Stimulated activated CD4-positive, alpha-beta T cell treated with anti-CD3 and anti-CD28 coated beads, Interleukin-1b, Interleukin-23, amount 100 ng/mL, for 24 hours (primary cell): ENCODE measurements around the gene TMEM163.
"Not testable (repeated sequence)": the region's sequence is repeated elsewhere in the genome, so short reads cannot be mapped to it uniquely, and the experiment has no call there.

Experiments
- DNase-seq, 4 experiments: peaks; one replicate each; pipeline ENCODE4 v3.0.0-alpha.2; 2020; ENCODE audit warnings: low read depth in 4 of 4, low spot score in 1 of 4

Gene TMEM163

DNA sequence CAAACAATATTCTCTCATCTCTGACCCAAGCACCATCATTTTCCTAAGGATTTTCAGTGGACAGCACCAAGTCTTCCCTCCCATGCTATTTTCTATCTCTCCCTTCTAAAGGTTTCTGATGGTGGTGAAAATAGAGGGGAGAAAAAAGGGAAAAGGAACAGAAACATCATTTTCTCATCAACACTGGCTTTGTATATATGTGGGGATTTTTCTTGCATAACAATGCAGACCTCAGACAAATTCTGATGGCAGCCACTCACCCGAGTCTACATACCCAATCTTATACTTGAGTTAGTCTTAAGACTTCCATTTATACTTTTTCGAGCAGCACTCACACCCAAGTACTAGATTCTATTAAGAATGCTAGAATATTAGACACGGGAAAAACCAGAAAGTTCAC lies 95.8 kb downstream of the TMEM163 start:
- no peak for DNase-seq

DNA sequence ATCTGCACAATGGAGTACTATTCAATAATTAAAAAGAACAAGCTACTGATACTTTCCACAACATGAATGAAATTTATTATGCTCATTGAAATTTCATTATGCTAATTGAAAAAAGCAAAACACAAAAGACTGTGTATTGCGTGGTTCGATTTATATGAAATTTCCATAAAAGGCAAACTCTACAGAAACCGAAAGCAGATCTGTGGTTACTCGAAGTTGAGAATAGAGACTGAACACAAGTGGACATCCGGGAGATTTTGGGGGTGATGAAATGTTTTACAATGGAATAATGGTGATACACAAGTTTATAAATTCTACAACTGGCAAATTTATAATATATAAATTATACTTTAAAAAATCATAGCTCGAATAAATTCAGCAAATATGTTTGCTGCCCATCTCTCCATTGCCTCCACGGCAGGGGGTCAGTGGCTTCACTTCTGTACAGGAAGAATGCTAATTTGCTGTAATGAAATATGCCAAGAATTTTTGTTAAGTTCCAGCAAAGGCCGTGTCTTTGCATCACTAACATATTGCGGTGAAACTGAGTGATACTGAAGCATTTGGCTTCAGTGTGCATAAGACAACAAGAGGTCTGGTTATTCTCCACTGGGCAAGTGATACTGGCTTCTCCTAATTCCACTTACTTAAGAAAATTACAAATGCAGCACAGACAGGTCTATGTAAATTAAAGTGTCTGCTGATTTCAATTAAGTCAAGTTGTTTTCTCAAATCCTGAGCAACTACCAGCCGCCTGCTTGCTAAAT lies 96.7 kb downstream of the TMEM163 start:
- DNase-seq, result no peak

DNA sequence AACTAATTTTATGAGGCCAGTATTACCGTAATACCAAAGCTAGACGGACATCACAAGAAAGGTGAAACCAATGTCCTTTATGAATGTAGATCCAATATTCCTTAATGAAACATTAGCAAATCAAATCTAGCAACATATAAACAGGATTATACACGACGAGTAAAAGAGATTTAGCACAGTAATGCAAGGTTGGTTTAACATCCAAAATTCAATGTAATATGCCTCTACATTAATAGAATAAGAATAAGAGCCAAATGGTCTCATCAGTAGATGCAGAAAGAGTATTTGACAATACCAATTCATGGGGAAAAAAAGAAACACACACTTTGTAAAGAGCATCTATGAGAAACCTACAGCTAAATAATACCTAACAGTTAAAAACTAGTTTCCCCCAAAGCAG lies 99.5 kb downstream of the TMEM163 start:
- no peak for DNase-seq

DNA sequence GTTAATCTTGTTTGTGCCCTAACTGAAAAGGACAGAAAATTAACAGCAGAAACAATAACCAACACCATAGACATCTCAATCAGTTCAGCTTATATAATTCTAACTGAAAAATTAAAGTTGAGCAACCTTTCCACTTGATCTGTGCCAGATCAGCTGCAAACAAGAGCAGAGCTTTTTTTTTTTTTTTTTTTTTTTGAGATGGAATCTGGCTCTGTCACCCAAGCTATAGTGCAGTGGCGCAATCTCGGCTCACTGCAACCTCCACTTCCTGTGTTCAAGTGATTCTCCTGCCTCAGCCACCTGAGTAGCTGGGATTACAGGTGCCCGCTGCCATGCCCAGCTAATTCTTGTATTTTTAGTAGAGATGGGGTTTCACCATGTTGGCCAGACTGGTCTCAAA lies 103.3 kb downstream of the TMEM163 start:
- not testable (repeated sequence) for DNase-seq

DNA sequence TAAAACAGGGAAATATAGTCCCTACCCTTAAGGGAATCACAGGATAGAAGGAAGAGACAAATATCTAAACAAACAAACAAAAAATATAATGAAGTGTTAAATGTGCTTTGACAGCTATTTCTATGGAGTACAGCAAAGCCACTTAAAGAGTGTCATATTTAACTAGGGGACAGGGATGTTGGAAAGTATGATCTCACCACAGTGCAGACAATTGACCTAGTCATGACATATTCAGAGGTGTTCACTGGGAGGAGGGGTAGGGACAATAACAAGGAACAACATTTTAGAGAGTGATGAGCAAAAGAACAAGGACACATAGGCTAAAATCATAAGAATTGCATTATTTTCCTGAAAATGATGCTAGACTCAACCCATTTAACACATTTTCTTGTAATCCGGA lies 107.5 kb downstream of the TMEM163 start:
- DNase-seq, result no peak

DNA sequence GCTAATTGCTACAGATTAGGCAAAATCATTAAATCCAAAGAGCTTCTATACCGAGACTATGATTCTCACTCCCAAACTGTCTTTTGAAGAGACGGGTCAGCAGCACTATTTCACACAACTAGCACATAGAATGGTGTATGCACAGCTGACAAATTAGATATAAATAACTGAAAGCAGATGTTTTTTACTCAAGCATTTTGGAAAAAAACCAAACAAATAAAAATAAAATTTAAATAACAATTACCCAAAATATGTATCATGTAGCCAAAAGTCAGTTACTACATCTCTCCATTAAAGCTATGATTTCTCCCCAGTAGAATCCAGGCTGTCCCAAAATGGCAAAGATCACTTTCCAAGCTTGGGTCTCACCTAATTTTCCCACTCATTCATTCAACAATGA lies 107.9 kb downstream of the TMEM163 start:
- no peak for DNase-seq

DNA sequence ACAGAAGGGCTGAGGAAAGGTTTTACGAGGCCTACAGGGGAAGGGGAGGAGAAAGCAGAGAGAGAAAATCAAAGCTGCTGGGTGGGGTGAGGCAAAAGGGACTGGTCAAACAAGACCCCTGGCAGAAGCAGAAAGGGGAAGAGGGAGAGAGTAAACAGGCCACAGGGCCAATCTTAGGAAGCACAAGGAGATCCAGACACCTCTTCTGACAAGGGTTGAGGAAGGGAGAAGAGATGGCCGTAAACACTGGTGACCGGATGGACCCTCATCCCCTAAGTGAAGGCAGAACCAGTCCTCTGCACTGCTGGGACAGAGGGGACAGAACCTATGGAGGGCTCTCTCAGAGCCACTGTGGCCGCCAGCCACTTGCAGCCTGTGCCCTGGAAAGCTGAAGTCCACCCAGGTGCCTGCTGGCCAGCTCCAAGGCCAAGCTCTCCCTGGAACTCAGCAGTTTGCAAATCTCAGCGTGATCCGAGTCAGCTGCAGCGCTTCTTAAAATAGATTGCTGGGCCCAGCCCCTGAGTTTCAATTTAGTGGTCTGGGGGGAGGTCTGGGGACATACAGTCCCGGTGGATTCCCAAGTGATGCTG lies 108.8 kb downstream of the TMEM163 start:
- no peak for DNase-seq

DNA sequence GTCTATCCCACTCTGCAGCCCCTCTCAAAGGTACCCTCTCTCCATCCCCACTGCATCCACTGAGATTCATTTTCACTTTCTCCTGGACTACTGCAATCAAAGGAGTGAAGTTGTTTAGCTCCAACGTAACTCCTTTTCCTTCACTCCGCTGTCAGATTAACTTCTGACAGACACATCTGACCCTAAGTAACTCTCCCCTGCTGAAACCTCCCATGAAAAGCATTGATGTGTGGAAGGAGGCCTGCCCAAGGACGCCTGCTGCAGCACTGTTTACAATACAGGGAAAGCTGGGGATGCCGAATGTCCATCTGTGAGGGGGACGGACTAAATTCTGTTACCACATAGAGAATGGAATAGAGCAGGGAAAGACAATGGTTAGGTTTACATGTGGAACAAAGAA lies 114.8 kb downstream of the TMEM163 start:
- DNase-seq, result no peak

DNA sequence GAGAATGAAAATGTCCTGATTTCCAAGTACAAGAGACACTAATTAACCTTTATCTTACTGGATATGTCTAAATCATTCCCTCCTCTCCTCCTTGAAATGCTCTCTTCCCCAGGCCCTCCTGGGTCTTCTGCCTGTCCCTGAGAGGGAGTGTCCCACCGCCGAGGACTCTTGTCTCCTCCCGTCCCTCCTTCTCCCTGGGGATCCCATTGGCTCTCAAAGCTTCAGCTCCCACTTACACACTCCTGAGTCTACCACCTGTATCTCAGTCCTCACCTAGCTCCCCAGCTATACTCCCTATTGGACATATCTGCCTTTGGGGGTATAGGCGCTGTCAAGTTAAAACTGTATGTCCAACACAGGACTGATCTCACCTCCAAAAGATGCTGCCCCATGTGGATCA lies 116.1 kb downstream of the TMEM163 start:
- no peak for DNase-seq

DNA sequence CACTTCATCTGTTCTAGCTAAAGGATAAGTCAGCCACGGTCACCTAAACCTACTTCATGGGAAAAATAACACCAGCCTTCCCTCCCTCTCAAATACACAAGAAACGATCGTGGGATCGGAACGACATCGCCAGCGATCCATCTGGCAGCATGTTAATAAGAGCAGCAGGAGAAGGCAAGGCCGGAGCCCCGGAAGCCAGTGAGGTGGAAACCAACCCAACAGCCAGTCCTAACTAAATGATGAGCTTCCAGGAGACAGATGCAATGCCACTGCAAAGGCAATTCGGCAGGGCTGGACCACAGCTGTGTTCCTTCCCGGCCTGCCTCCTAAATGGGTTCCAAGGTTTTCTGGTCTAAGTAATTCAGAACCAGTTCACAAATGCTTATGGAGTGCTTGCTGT lies 117.5 kb downstream of the TMEM163 start:
- DNase-seq, result no peak

DNA sequence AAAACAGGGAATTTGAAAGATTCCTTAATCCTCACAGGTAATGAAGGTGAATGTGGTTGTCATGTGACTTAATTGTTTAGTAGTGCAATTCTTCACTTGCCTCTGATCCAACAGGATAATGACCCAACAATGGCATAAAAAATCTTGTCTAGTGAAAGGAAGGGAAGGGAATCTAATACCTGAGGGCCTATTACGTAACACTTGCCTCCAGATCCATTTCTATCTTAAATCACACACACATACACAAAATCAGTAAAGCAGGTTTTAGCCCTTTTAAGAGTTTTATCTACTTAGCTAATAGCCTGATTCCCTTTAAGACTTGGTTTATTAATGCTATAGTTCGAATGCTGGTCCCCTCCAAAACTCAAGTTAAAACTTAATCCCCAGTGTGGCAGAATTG lies 118.6 kb downstream of the TMEM163 start:
- no peak for DNase-seq

DNA sequence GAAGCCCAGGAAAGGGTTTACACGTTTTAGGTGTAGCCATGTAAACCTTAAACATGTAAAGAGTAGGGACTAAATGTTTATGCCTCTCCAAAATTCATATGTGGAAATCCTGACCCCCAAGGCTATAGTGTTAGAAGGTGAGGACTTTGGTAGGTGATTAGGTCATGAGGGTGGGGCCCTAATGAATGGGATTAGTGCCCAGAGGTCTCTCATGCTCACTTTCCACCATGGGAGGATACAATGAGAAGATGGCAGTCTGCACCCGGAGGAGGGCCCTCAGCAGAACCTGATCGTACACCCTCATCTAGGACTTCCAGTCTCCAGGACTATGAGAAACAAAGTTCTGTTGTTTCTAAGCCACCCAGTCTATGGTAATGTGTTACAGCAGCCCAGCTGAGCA lies 119.6 kb downstream of the TMEM163 start:
- no peak for DNase-seq

DNA sequence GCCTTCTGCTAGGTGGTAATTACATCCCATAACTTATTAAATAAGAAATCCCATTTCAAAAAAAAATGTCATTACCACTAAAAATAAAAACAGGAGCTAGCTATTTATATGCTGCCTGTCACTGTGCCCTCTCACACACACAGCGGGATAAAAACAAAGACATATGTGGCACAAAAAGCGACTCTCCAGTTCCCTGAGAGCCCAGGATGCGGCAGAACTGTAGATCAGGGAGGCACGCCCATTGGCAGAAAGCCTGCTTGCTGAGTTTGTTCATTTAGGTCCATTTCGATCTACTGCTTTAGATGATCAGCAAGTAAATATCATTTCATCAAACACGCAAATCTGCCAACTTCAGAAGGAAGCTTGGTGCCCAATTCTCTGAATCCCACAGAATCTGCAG lies 124.4 kb downstream of the TMEM163 start:
- no peak for DNase-seq

DNA sequence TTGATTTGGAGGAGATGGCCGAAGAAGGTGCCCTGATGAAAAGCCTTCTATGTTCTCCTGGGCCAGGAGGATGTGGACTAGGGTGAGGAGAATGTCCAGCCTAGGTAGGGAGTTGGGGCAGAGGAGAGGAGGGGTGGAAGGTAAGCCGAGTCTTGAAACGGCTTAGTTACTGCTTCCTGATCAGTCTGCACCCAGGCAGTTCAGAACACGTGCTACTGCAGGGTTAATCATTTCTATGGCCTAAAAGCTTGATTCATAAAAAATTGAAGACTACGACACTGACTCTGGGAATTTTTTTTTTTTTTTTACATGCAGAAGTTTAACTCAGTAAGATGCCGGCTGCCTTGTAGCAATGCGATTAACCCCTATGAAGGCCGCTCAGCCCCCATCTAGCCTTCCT lies 125.3 kb downstream of the TMEM163 start:
- no peak for DNase-seq

DNA sequence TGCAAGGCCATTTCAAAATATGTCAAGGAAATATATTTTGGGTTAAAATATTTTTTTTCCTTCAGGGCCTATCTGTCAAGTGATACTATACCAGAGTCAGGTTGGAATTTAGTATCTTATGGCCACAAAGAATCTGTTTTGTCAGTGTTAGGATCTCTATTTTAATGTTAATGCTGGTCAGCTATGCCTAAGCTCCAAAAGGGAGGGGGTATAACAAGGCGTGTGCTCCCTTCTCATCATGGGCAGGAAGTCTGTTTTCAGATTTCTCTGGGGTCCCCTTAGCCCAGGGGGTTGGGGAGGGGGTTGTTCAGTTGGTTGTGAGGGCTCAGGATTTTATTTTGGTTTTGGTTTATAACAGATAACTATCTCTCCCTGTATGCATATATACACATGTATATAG lies 126.4 kb downstream of the TMEM163 start:
- no peak for DNase-seq

DNA sequence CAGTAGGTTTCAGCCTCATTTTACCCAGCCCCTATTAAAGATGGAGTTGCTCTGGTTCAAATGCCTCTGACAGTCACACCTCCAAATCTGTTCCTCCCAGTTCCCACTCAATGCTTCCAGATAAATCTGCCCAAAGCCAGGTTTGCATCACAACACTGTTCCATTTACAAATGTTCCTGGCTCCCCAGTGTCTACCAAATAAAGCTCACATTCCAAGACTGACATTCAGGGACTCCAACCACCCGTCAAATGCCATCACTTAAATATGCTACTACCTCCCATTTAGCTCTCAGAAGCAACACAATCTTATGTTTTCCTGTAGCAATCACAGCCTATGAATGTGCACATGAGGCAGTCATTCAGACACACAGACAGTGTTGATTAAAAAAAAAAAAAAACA lies 127.3 kb downstream of the TMEM163 start:
- no peak for DNase-seq

DNA sequence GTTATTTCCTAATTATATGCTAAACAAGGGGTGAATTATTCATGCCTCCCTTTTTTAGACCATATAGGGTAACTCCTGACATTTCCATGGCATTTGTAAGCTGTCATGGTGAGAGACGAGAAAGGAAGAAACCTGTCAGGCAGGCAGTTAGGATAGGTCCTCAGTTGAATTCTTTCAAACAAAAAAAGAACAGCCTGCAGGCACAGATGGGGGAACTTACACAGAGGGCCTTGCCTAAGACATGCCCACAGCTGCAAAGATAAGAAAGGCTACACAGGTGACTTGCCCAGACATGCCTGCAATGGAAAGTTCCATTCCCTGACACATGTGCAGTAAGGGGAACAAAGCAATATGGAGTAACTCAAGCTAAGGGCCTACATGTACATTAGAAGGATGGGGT lies 128.1 kb downstream of the TMEM163 start:
- no peak for DNase-seq

DNA sequence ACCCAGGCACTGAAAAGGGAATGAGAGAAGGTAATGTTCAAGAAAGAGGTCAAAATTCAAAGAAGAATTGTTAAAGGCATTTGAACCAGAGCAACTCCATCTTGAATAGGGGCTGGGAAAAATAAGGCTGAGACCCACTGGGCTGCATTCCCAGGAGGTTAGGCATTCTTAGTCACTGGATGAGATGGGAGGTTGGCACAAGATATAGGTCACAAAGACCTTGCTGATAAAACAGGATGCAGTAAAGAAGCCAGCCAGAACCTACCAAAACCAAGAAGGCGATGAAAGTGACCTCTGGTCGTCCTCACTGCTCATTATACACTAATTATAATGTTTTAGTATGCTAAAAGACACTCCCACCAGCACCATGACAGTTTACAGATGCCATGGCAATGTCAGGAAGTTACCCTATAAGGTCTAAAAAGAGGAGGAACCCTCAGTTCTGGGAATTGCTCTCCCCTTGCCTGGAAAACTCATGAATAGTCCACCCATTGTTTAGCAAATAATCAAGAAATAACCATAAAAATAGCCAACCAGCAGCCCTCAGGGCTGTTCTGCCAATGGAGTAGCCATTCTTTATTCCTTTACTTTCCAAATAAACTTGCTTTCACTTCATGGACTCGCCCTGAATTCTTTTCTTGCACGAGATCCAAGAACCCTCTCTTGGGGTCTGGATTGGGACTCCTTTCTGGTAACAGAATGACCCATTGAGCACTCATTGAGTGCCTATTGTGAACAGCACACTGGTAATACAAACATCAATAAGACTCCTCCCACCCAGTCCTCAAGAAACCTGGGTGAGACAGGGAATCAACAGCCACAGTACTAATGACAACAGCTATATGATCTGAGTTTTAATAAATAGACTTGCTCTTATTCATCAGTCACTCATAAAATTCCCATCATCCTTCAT lies 129.4 kb downstream of the TMEM163 start:
- not testable (repeated sequence) for DNase-seq

DNA sequence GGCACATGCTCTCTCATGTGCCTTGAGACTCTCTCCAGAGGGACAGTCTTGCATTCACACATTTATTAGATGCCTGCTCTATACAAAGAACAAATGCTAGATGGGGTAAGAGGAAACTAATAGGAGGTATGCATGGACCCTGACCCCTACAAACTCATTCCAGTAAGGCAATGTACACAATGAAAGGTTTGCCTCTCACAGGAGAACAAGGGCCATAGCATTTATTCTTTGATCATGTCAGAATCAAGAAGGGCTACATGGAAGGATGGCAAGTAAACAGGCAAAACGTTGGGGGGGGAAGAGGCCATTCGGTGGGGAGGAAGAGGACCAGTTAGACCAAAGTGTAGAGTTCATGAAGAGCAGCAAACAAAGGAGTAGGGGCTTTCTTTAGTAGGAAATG lies 130.2 kb downstream of the TMEM163 start:
- no peak for DNase-seq

DNA sequence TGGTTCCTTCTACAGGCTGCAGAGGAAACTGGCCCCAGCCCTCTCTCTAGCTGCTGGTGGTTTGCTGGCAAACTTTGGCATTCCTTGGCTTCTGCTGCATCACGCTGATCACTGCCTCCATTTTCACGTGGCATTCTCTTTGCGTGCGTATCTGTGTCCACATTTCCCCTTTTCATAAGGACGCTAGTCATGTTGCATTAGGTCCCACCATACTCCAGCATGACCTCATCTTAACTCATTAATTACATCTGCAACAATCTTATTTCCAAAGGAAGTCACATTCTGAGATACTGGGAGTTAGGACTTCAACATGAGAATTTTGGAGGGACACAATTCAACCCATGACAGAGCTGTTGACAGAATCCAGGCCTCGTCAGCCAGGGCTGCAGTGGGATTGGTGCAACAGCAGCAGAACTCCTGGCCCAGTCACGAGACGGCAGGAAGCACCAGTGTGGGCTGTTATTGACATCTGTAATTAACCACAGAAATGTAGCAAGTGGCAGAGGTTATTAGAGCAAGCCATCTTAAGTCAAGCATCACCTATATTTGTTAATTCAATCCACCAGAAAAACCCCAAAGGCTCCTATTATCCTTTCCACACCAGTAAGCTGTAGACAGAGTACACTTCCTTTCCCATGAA lies 132.4 kb downstream of the TMEM163 start:
- DNase-seq, result no peak

DNA sequence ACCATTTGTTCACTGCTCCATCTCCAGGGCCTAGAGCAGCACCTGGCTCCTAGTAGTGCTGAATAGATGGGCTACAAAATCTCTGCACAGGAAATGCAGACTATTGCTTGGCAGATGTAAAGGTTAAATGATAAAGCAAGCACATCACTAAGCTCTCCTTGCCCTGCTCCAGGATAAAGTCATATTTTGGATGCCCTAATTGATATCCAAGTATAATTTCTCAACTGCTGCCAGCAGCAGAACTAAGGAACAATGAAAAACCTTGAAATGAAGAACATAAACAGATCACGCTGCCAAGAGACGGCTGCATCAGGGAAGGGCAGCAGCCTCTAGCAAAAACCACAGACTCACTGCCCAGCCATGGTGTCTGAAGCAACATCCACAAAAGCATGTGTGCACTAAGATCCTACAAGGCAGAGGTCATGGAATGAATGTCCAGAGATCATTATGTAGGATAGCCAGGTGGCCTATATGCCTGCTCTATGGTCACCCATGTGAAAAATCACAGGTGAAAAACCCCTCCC lies 134.7 kb downstream of the TMEM163 start:
- DNase-seq, result no peak
